Measurements from ENCODE around the gene PHF21A. TPM values are rescaled to one million over a fixed set of nuclear protein-coding genes. Genes with fewer than 3 reads are reported as not detected.
"Not testable (repeated sequence)": the region's sequence is repeated elsewhere in the genome, so short reads cannot be mapped to it uniquely, and the experiment has no call there.

Gene PHF21A
- total RNA-seq, 1 donor from 2014 or later, result 66.8 TPM

DNA sequence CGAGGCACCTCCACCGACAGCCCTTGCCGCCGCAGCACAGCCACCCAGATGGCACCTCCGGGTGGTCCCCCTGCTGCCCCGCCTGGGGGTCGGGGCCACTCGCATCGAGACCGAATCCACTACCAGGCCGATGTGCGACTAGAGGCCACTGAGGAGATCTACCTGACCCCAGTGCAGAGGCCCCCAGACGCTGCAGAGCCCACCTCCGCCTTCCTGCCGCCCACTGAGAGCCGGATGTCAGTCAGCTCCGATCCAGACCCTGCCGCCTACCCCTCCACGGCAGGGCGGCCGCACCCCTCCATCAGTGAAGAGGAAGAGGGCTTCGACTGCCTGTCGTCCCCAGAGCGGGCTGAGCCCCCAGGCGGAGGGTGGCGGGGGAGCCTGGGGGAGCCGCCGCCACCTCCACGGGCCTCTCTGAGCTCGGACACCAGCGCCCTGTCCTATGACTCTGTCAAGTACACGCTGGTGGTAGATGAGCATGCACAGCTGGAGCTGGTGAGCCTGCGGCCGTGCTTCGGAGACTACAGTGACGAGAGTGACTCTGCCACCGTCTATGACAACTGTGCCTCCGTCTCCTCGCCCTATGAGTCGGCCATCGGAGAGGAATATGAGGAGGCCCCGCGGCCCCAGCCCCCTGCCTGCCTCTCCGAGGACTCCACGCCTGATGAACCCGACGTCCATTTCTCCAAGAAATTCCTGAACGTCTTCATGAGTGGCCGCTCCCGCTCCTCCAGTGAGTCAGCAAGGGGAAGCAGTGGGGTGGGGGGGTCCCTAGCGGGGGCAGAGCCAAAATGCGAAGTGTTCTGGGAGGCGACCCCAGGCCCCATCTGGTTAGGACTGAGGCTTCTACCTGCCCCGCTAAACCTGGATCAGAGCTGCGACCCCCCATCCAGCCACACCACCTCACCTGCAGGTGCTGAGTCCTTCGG, 218.5 kb downstream of the PHF21A start:
- Histone ChIP-seq H3K27me3 (no peaks in the 10 kb centered on the region), H3K36me3 (peaks cover 0 to 6% of the 10 kb centered on the region in 2 donors), H3K4me1 (peaks cover 32% of the 10 kb centered on the region), H3K9me3 (no peaks in the 10 kb centered on the region), H3K4me3 (no peak overlapping the region), H3K27ac (no peak overlapping the region)
- no peak for DNase-seq (ENCODE audit: extremely low spot score in 2 of 2)
- intact Hi-C loops (cut with DNase I), result no loop called here
- TF ChIP-seq POLR2AphosphoS5 (IDR thresholded peaks at IDR 0.05; ENCODE audit: insufficient read depth in 1 of 2, low read depth in 1 of 2) (no peak), POLR2A (IDR thresholded peaks at IDR 0.05) (no peak)
- TF ChIP-seq, protein P1, sequence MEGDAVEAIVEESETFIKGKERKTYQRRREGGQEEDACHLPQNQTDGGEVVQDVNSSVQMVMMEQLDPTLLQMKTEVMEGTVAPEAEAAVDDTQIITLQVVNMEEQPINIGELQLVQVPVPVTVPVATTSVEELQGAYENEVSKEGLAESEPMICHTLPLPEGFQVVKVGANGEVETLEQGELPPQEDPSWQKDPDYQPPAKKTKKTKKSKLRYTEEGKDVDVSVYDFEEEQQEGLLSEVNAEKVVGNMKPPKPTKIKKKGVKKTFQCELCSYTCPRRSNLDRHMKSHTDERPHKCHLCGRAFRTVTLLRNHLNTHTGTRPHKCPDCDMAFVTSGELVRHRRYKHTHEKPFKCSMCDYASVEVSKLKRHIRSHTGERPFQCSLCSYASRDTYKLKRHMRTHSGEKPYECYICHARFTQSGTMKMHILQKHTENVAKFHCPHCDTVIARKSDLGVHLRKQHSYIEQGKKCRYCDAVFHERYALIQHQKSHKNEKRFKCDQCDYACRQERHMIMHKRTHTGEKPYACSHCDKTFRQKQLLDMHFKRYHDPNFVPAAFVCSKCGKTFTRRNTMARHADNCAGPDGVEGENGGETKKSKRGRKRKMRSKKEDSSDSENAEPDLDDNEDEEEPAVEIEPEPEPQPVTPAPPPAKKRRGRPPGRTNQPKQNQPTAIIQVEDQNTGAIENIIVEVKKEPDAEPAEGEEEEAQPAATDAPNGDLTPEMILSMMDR (IDR thresholded peaks at IDR 0.05), result no peak

DNA sequence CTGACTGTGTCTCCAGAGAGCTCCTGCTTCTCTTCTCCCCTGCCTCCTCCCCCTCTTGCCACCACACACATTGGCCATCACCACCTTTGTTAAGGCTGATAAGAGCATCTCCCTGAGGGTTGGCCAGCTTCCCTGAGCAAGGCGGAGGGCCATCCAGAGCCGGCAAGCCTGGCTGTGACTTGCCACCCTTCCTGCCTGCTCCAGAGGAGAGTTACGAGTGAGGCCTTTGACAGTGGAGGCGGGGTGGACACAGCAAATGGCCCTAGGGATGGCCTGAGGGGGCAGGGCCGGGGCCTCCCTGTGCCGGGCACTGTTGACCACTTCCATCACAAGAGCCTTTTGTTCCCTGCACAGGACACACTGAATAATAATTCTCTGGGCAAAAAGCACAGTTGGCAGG, 219.6 kb downstream of the PHF21A start:
- H3K36me3 ChIP-seq, result peaks cover 0 to 6% of the 10 kb centered on the region in 2 donors
- intact Hi-C loops (cut with DNase I), result no loop called here
- H3K9me3 ChIP-seq, result no peaks in the 10 kb centered on the region
- no peaks in the 10 kb centered on the region for H3K27me3 ChIP-seq
- no peak overlapping the region for H3K27ac ChIP-seq
- TF ChIP-seq POLR2A (IDR thresholded peaks at IDR 0.05) (no peak), POLR2AphosphoS5 (IDR thresholded peaks at IDR 0.05; ENCODE audit: insufficient read depth in 1 of 2, low read depth in 1 of 2) (no peak)
- TF ChIP-seq, protein P1 (IDR thresholded peaks at IDR 0.05), result no peak
- no peak for DNase-seq (ENCODE audit: extremely low spot score in 2 of 2)
- H3K4me1 ChIP-seq, result peaks cover 22% of the 10 kb centered on the region
- H3K4me3 ChIP-seq, result no peak overlapping the region

DNA sequence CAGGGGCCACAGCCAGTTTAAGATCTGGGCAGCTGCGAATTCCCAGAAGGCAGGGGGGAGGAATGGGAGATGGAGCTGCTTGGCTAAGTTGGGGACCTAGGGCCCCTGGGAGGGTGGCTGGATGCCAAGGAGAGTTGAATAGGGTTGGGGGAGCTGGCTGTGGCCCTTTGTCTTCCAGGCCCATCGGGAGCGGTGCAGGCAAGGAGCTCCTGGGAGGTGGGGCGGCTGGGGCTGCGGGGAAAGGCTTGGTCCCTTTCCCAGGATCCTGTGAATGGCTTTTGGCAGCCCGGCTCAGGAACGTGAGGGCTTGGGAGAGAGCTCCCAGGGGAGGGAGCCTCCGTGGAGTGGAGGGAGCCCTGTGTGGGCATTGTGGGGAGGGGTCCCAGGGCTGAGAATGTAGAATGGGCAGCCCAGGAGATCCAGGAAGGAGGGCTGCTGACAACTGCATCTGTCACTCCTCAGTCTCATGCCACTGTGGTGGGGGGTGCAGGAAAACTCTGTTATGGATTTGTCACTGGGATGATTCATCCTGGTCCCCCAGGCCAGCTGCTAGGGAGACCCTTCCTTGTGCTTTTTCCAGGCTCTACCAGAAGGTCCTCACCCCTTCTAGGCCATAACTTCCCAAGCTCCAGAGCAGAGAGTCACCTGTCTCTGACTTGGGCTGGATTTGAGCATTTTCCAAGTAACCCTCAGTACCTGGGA, 220.2 kb downstream of the PHF21A start:
- H3K9me3 ChIP-seq, result no peaks in the 10 kb centered on the region
- no peak for DNase-seq (ENCODE audit: extremely low spot score in 2 of 2)
- intact Hi-C loops (cut with DNase I), result no loop called here
- H3K36me3 ChIP-seq, result peaks cover 0 to 6% of the 10 kb centered on the region in 2 donors
- H3K27me3 ChIP-seq, result no peaks in the 10 kb centered on the region
- no peak for TF ChIP-seq POLR2AphosphoS5 (IDR thresholded peaks at IDR 0.05; ENCODE audit: insufficient read depth in 1 of 2, low read depth in 1 of 2)
- TF ChIP-seq POLR2A (IDR thresholded peaks at IDR 0.05), result no peak
- TF ChIP-seq, protein P1 (IDR thresholded peaks at IDR 0.05), result no peak
- peaks cover 22% of the 10 kb centered on the region for H3K4me1 ChIP-seq
- peak overlapping the region; percentile 51 to 77 for H3K4me3 ChIP-seq
- peak overlapping the region; percentile 33 for H3K27ac ChIP-seq

DNA sequence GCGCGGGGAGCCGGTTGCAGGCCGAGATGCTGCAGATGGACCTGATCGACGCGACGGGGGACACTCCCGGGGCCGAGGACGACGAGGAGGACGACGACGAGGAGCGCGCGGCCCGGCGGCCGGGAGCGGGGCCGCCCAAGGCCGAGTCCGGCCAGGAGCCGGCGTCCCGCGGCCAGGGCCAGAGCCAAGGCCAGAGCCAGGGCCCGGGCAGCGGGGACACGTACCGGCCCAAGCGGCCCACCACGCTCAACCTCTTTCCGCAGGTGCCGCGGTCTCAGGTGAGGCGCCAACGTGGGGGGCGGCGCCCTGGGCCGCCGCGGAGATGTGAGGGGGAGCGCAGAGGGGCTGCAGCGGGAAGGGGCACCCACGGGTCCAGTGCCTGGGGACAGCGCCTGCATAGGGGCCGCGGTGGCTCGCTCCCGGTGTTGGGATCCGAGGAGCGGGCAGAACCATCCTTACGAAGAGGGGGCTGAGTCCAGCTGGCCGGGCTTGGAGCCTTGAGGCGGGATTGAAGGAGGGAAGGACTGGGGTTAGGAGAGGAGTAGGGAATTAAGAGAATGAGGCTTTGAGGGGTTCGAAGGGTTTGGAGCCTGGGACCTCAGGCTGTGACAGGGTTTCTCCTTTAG, 221.0 kb downstream of the PHF21A start:
- H3K27me3 ChIP-seq; DNase-seq (ENCODE audit: extremely low spot score in 2 of 2); intact Hi-C loops (cut with DNase I); H3K9me3 ChIP-seq; H3K36me3 ChIP-seq: not testable (repeated sequence)
- Histone ChIP-seq H3K4me1 (peaks cover 22% of the 10 kb centered on the region), H3K27ac (peak overlapping the region; percentile 33), H3K4me3 (peak overlapping the region; percentile 51 to 77)

DNA sequence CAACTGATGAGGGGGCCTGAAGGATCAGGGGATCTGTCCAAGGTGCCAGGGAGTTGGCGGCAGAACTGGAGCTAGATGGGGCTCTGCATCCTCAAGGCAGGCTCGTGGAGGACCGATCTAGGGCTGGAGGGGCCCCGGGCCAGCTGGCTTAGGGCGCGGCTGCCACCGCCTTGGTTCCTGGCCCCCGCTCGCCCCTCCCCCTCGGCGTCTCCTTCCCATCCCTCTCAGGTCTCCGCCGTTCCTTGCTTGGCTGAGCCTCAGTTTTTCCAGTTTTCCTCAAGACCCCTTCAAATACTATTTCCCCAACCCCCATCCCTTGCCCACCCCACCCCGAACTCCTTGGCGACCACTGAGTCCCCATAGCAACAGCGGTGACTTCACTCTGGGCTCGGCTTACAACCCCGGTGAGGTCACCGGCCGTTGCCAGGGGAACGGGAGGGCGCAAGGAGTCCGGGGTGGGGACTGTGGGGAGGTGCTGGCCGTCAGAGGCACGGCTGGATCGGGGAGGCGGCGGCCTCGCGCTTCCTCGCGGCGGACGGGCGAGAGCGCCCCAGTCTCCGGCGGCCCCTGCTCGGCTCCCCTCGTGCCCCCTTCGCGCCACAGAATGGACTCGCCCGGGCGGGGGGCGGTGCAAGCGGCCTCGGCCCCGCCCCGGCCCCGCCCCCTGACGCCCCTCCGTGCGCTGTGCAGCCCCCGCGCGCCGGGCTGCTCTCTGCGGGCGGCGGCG, 221.6 kb downstream of the PHF21A start:
- no peak for DNase-seq (ENCODE audit: extremely low spot score in 2 of 2)
- Histone ChIP-seq H3K4me3 (peak overlapping the region; percentile 51 to 77), H3K9me3 (no peaks in the 10 kb centered on the region), H3K27me3 (no peaks in the 10 kb centered on the region), H3K36me3 (peaks cover 0 to 6% of the 10 kb centered on the region in 2 donors), H3K4me1 (peaks cover 22% of the 10 kb centered on the region), H3K27ac (peak overlapping the region; percentile 66)
- TF ChIP-seq, protein P1 (IDR thresholded peaks at IDR 0.05), result no peak
- TF ChIP-seq POLR2AphosphoS5 (IDR thresholded peaks at IDR 0.05; ENCODE audit: insufficient read depth in 1 of 2, low read depth in 1 of 2), result peak in 1 of 2 donors; percentile 34
- intact Hi-C loops (cut with DNase I), result no loop called here
